GM13976 (cell line): ENCODE measurements around the gene JDP2.

Experiments used
- DNase-seq: peaks from one replicate; pipeline ENCODE4 v3.0.0; 2012; ENCODE audit warnings: low spot score
- in situ Hi-C: fragments of 300-500 bp; cut with MboI; formaldehyde crosslinking; loops from one replicate; pipeline ENCODE4 v1.12.0; 2022; ENCODE audit warnings: low sequenced_read_pairs, mixed read lengths, inconsistent platforms; ENCODE audit not compliant: unreplicated experiment
- TF ChIP-seq, protein P1 (sequence below): IDR thresholded peaks from 2 replicates; pipeline ENCODE4 v1.5.1; 2012; ENCODE audit warnings: borderline replicate concordance, mild to moderate bottlenecking; ENCODE audit not compliant: insufficient read depth; ENCODE audit errors: extremely low read depth, missing control alignments, control extremely low read depth

JDP2 gene

DNA sequence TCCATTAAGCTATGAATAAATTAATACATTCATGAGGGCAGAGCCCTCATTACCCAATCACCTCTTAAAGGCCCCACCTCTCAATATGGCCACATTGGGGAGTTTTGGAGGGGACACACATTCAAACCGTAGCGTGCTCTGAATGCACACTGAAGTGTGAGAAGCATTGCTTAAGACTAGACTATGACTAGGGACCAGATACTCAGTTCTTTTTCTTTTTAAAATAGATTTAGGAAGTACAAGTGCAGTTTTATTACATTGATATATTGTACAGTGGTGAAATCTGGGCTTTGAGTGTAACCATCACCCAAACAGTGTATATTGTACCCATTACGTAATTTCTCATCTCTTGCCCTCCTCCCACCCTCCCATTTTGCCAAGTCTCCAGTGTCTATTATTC is 21.0 kb upstream of the JDP2 start:
- TF ChIP-seq, protein P1, sequence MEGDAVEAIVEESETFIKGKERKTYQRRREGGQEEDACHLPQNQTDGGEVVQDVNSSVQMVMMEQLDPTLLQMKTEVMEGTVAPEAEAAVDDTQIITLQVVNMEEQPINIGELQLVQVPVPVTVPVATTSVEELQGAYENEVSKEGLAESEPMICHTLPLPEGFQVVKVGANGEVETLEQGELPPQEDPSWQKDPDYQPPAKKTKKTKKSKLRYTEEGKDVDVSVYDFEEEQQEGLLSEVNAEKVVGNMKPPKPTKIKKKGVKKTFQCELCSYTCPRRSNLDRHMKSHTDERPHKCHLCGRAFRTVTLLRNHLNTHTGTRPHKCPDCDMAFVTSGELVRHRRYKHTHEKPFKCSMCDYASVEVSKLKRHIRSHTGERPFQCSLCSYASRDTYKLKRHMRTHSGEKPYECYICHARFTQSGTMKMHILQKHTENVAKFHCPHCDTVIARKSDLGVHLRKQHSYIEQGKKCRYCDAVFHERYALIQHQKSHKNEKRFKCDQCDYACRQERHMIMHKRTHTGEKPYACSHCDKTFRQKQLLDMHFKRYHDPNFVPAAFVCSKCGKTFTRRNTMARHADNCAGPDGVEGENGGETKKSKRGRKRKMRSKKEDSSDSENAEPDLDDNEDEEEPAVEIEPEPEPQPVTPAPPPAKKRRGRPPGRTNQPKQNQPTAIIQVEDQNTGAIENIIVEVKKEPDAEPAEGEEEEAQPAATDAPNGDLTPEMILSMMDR, result no peak
- in situ Hi-C loops, result no loop called here
- DNase-seq, result no peak

DNA sequence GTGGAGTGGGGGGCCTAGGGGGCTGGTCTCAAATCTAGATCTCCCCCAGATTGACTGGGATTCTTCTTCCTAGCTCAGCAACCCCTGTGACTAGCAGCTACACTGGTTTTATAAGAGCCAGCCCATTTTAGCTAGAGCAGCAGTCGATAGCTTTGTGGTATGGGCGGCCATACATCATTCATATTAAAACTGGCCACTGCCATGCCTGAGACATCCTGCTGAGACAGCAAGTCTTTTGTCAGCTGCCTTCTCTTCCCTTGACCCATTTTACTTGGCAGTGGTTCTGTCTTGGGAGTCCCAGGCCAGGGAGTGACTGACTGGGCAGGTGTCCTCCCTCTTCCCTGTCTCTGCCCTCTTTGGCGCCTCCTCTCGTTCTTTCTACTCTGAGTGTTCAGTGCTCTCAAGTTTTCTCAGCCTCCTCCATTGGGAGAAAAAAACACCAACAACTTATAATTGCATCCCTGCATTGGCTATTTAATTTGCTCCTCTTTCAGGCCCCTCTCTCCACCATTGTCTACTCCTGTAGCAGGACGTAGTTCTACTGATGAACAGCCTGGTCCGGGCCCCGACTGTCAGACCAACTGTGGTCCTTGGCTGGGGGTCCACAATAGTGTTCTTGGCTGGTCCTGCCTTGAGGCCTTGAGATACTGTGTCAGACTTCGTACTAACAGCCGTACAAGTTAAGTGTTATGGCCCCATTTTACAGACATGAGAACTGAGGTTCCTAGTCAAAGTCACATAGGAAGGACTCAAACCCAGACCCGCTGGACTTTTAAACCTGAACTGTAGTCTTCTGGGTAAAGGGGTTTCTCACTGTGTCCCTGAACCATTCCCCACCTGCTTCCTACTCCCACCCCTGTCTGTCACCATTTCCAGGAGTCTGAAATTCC is 18.3 kb upstream of the JDP2 start:
- no peak for DNase-seq
- in situ Hi-C loops, result no loop called here
- TF ChIP-seq, protein P1, result no peak

DNA sequence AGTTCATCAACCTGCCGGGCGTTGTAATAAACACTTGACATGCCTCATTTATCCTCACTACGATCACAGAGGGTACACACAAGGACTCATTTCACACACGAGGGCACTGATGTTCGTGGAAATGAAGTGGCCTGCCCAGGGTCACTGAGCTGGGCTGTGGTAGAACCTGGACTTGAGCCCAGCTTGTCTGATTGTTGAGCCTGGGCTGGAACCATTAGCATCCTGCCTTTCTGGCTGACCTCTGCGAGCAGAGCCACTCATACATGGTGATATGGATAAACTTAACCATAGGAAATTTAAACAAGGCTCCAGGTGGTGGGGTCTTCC is 16.6 kb upstream of the JDP2 start:
- TF ChIP-seq, protein P1, result no peak
- in situ Hi-C loops, result no loop called here
- DNase-seq, result no peak

DNA sequence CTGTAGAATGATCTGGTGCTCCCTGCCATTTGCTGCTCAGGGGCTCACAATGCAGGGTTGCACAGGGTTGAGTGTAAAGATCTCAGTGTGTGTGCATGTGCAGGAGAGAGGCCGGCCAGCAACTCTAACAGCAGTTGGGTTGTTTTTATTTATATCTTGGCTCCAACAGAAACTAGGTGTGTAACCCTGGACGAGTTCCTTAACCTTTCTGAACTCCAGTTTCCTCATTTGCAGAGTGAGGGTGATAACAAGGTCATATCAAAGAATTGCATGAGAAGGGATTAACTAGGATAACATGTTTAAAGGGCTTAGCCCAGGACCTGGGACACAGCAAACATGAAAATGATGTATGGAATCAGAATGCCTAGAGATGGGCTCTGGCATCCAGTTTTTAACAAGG is 14.8 kb upstream of the JDP2 start:
- in situ Hi-C loops, result no loop called here
- no peak for DNase-seq
- TF ChIP-seq, protein P1, result no peak

DNA sequence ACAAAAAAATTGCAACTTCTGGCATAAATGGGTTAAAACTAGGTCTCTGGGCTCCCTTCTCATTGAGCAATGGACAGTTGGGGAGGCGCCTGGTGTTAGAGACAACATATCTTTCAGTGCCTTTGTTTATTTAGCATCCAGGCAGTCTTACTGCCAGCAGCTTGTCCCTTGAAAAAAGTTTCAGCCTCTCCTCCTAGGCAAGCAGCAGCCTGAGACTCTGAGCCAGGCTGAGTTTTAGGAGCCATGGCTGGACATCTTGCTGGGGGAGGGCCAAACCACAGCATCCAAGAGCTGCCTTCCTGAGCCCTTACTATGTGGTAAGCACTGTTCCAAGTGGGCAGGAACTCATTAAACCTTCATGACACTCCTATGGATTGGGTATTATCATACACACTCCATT is 10.1 kb upstream of the JDP2 start:
- no peak for DNase-seq
- in situ Hi-C loops, result no loop called here
- TF ChIP-seq, protein P1, result no peak

DNA sequence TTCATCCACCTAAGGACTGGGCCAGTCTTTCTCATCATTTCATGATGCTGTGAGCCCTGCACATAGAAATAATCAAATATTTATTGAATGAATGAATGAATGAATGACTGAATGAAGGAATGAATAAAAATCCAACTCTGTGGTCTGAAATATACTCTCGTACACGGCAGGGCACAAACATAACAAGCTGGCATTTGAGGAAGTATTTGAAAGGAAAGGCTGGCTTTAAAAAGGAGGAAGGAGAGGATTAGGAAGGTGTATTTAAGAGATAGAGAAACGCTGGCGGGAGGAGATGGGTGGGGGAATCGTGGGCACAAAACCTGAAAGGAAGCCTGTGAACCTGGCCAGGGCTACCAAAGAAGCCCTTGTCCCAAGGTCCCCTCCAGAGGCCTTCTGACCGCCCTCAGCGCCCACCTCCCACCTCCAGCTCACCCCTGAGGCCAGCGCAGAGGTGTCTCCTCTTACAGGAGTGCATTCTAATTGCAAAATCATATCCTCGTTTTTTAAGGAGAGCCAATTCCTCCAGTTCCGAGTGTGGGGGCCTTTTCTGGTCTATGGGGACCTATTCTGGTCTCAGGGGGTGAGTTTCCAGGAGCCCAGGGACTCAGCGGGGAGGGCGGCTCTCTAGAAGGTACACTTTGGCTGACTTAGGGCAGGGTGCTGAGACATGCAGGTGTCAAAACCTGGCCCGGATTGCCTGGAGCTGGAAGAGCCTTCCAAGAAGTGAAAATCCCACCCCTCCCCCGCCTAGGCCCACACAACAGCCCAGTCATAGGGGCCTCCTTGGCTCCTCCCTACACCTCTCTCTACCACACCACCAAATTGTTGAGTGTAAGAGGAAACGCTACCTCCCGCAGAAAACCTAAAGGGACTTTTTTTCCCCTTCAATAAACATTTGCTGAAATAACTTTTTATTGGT is 8.7 kb upstream of the JDP2 start:
- peak; percentile 78 for DNase-seq
- in situ Hi-C loops, result no loop called here

More for the DNA sequence above, 8.7 kb upstream of the JDP2 start:
- TF ChIP-seq, protein P1, result no peak
